ENCODE measurements around the gene FAM107B. TPM values are rescaled to one million over a fixed set of nuclear protein-coding genes. Genes with fewer than 3 reads are reported as not detected.

The FAM107B gene
- total and polyA plus RNA-seq, 12 donors = 2.6 to 18.5 (median 6.2) TPM

DNA sequence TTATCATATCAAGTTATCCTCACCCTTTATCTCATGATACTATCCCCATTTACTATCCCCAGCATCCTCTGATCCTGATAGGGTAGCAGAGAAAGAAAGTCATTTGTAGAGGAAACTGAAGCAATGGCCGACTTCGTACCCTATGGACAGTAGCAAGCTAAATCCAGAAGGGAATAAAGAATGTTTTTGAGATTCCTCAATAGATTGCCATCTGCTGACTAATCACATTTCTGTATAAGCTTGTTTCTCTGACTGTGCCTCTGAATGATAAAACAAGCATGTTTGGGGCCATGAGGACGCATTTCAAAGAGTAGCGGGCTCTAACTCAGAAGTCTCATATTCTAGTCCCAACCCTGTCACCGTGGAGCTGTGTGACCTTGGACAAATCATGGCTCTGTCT lies 13.2 kb upstream of the FAM107B start:
- Histone ChIP-seq H3K36me3 (no peaks in the 10 kb centered on the region), H3K4me3 (no peak overlapping the region), H3K27me3 (no peaks in the 10 kb centered on the region), H3K4me1 (no peaks in the 10 kb centered on the region), H3K27ac (no peak overlapping the region), H3K9me3 (peaks cover 0 to 9% (median 0%) of the 10 kb centered on the region in 11 donors)
- TF ChIP-seq, protein P1, sequence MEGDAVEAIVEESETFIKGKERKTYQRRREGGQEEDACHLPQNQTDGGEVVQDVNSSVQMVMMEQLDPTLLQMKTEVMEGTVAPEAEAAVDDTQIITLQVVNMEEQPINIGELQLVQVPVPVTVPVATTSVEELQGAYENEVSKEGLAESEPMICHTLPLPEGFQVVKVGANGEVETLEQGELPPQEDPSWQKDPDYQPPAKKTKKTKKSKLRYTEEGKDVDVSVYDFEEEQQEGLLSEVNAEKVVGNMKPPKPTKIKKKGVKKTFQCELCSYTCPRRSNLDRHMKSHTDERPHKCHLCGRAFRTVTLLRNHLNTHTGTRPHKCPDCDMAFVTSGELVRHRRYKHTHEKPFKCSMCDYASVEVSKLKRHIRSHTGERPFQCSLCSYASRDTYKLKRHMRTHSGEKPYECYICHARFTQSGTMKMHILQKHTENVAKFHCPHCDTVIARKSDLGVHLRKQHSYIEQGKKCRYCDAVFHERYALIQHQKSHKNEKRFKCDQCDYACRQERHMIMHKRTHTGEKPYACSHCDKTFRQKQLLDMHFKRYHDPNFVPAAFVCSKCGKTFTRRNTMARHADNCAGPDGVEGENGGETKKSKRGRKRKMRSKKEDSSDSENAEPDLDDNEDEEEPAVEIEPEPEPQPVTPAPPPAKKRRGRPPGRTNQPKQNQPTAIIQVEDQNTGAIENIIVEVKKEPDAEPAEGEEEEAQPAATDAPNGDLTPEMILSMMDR (IDR thresholded peaks at IDR 0.05) = no peak
- 88 to 91% methylated on average over 5 of the region's 5 CpGs for WGBS, 2 donors
- ATAC-seq (no peak), DNase-seq (no peak)
- intact Hi-C loops (cut with DNase I) = no loop called here

DNA sequence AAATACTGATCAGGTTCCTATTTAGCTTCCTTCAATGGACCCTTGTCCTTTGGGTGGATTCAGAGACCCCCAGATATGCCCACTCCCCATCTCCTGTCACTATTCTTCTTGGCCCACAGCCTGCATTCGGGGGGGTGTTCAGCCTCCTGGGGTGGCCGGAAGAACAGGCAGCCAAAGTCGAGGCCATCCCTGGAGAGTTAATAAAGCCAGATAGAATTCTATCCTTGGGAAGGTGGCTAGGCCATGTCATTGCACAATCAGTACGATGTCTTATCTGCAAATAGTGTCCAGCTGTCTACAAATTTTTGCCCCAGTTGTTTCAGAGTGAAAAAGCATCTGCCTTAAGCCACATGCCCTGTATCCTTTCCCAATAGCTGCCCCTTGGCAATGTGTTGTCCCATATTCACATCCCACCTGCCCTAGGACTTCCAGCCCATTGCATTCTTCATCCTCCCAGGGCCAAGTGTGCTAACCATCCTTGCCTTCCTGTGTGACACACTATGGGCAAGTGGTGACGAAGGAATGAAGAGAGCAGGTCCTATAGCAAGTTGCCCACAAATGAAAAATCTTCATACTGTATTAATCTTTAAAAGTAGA lies 9.9 kb upstream of the FAM107B start:
- 72 to 82% methylated on average over 5 of the region's 5 CpGs for WGBS, 2 donors

DNA sequence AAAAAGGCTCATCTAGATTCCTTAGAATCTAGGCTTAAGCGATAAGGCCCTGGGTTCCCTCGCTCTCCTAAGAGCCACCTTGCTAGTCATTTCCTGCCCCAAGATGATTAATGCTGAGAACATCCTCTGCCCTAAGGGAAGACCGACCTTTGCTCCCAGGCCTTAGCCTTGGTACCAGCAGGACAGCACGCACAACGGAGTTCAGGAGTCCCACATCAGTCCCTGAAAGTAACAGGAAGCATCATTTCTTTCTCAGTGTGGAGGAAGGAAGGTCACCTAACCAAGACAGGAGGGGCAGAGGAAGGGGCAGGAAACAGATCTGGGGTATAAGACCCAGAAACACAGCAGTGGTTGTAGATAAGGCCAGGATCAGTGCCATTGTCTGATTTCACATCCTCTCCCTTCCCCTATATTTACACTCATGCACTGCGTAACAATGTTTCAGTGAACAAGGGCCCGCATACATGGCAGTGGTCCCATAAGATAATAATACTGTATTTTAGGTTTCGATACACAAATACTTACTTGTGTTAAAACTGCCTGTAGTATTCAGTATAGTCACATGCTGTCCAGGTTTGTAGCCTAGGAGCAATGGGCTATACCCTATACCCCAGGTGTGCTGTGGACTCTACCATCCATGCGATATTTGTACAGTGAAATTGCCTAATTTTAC lies 8.1 kb upstream of the FAM107B start:
- ATAC-seq (peak in 7 of 8 donors; percentile 35 to 70 (median 60)), DNase-seq (no peak)
- Histone ChIP-seq H3K4me3 (no peak overlapping the region), H3K9me3 (peaks cover 0 to 9% (median 0%) of the 10 kb centered on the region in 11 donors), H3K36me3 (no peaks in the 10 kb centered on the region), H3K27me3 (no peaks in the 10 kb centered on the region), H3K27ac (no peak overlapping the region), H3K4me1 (peaks cover 0 to 15% (median 4%) of the 10 kb centered on the region in 9 donors)
- intact Hi-C loops (cut with DNase I) = no loop called here
- TF ChIP-seq, protein P1 (IDR thresholded peaks at IDR 0.05) = no peak
- WGBS, 2 donors = 67 to 68% methylated on average over 9 of the region's 9 CpGs

More for the DNA sequence above, 9.9 kb upstream of the FAM107B start:
- no peak overlapping the region for H3K27ac ChIP-seq
- no peaks in the 10 kb centered on the region for H3K27me3 ChIP-seq
- peaks cover 0 to 7% (median 0%) of the 10 kb centered on the region in 9 donors for H3K4me1 ChIP-seq
- no peak overlapping the region for H3K4me3 ChIP-seq
- no peaks in the 10 kb centered on the region for H3K36me3 ChIP-seq
- intact Hi-C loops (cut with DNase I) = no loop called here
- ATAC-seq (no peak), DNase-seq (no peak)
- peaks cover 0 to 9% (median 0%) of the 10 kb centered on the region in 11 donors for H3K9me3 ChIP-seq
- TF ChIP-seq, protein P1 (IDR thresholded peaks at IDR 0.05) = no peak

DNA sequence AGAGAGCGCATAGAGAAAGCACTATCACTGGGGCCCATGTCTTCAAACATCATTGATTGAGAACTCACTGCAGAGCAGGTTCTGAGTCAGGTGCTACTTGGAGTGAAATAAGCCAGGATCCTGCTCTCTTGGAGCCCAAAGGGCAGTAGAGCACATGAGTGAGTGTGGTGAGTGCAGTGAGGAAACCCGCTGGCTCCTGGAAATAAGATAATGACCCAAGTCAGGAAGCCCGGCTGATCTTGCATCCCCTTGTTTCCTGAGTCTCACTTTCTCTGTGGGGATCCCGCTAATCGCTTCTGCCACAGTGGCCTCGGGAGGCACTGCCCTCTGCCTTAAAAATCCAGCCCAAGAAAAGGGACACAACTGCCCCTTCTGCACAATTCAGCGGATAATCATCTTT lies 7.1 kb upstream of the FAM107B start:
- Histone ChIP-seq H3K27ac (no peak overlapping the region), H3K9me3 (peaks cover 0 to 9% (median 0%) of the 10 kb centered on the region in 11 donors), H3K4me1 (peaks cover 0 to 15% (median 4%) of the 10 kb centered on the region in 9 donors), H3K27me3 (no peaks in the 10 kb centered on the region), H3K4me3 (no peak overlapping the region), H3K36me3 (no peaks in the 10 kb centered on the region)
- ATAC-seq (no peak), DNase-seq (no peak)
- TF ChIP-seq, protein P1 (IDR thresholded peaks at IDR 0.05) = no peak
- intact Hi-C loops (cut with DNase I) = no loop called here
- WGBS, 2 donors = 61 to 63% methylated on average over 7 of the region's 7 CpGs
